Activated T-helper 2 cell treated with anti-CD3 and anti-CD28 coated beads, Interferon-gamma antibody, Interleukin-2, Interleukin-4, amounts not matched to agents 10 μg/mL and 5 μg/mL and 100 μg/mL, durations not matched to agents 14 hours and 24 hours and 36 hours (primary cell): ENCODE measurements around the gene FAM149A. TPM values are rescaled to one million over a fixed set of nuclear protein-coding genes. Genes with fewer than 3 reads are reported as not detected.

Experiments used
- DNase-seq: peaks from one replicate; pipeline ENCODE4 v3.0.0; 2021; ENCODE audit warnings: low spot score
- H3K27ac Mint-ChIP-seq: one replicate; pipeline ENCODE4 v1.8.0; 2021; ENCODE audit warnings: mixed read lengths
- H3K27me3 Mint-ChIP-seq: one replicate; pipeline ENCODE4 v1.8.0; 2021; ENCODE audit warnings: low read depth, mixed read lengths
- H3K36me3 Mint-ChIP-seq: one replicate; pipeline ENCODE4 v1.8.0; 2021; ENCODE audit warnings: low read depth, mixed read lengths
- H3K4me1 Mint-ChIP-seq: one replicate; pipeline ENCODE4 v1.8.0; 2021; ENCODE audit warnings: low read depth, mixed read lengths
- H3K4me3 Mint-ChIP-seq: one replicate; pipeline ENCODE4 v1.8.0; 2021; ENCODE audit warnings: low read depth, mild to moderate bottlenecking, moderate library complexity, mixed read lengths
- H3K9me3 Mint-ChIP-seq: one replicate; pipeline ENCODE4 v1.8.0; 2021; ENCODE audit warnings: mixed read lengths
- intact Hi-C: fragments of 100-400 bp; cut with micrococcal nuclease; formaldehyde crosslinking; loops from one replicate; pipeline ENCODE4 v1.15.1; 2023
- total RNA-seq: library from RNA; stranded (reverse); gene quantifications from 2 replicates; pipeline ENCODE4 v1.2.3, GENCODE V29; 2022

The FAM149A gene
- total RNA-seq, 1 donor from 2014 or later: 0.30 TPM

- no peaks in the 10 kb centered on the region for H3K9me3 Mint-ChIP-seq
- H3K36me3 Mint-ChIP-seq: no peaks in the 10 kb centered on the region
- peaks cover 6% of the 10 kb centered on the region for H3K4me1 Mint-ChIP-seq
- intact Hi-C loops: no loop called here
- DNase-seq: no peak
- H3K27me3 Mint-ChIP-seq: no peaks in the 10 kb centered on the region
- H3K4me3 Mint-ChIP-seq: no peak overlapping the region
- H3K27ac Mint-ChIP-seq: no peak overlapping the region
Measured at GRCh38 chr4:186169945-186170802, 65.7 kb downstream of the FAM149A start.

GRCh38 chr4:186170966-186171365 lies 66.5 kb downstream of the FAM149A start:
- no peaks in the 10 kb centered on the region for H3K36me3 Mint-ChIP-seq
- intact Hi-C loops: no loop called here
- H3K27ac Mint-ChIP-seq: no peak overlapping the region
- DNase-seq: no peak
- H3K9me3 Mint-ChIP-seq: no peaks in the 10 kb centered on the region
- H3K4me3 Mint-ChIP-seq: no peak overlapping the region
- H3K27me3 Mint-ChIP-seq: no peaks in the 10 kb centered on the region
- H3K4me1 Mint-ChIP-seq: peaks cover 6% of the 10 kb centered on the region

GRCh38 chr4:186172546-186172945 lies 68.0 kb downstream of the FAM149A start:
- intact Hi-C loops: no loop called here
- H3K36me3 Mint-ChIP-seq: no peaks in the 10 kb centered on the region
- no peak for DNase-seq
- H3K27ac Mint-ChIP-seq: no peak overlapping the region
- no peak overlapping the region for H3K4me3 Mint-ChIP-seq
- H3K27me3 Mint-ChIP-seq: peaks cover 5% of the 10 kb centered on the region
- H3K9me3 Mint-ChIP-seq: no peaks in the 10 kb centered on the region
- H3K4me1 Mint-ChIP-seq: no peaks in the 10 kb centered on the region

GRCh38 chr4:186188107-186188506 lies 83.6 kb downstream of the FAM149A start:
- no peak for DNase-seq
- H3K4me3 Mint-ChIP-seq: no peak overlapping the region
- H3K27me3 Mint-ChIP-seq: peaks cover 21% of the 10 kb centered on the region
- no peaks in the 10 kb centered on the region for H3K36me3 Mint-ChIP-seq
- peaks cover 25% of the 10 kb centered on the region for H3K4me1 Mint-ChIP-seq
- intact Hi-C loops: no loop called here
- no peaks in the 10 kb centered on the region for H3K9me3 Mint-ChIP-seq
- H3K27ac Mint-ChIP-seq: no peak overlapping the region

GRCh38 chr4:186189656-186190055 lies 85.2 kb downstream of the FAM149A start:
- Mint-ChIP-seq H3K36me3 (no peaks in the 10 kb centered on the region), H3K27ac (peak overlapping the region; percentile 91), H3K27me3 (peaks cover 7% of the 10 kb centered on the region), H3K4me3 (peak overlapping the region; percentile 88), H3K4me1 (peaks cover 21% of the 10 kb centered on the region), H3K9me3 (no peaks in the 10 kb centered on the region)
- DNase-seq: no peak
- intact Hi-C loops: loop anchor here (2.0 to 5.0 kb wide), 2 partner anchors 45 to 717 kb away; partner anchors contain the start of gene CCDC110

GRCh38 chr4:186190581-186191199 lies 86.2 kb downstream of the FAM149A start:
- Mint-ChIP-seq H3K4me1 (peaks cover 21% of the 10 kb centered on the region), H3K36me3 (peaks cover 5% of the 10 kb centered on the region), H3K27me3 (peaks cover 2% of the 10 kb centered on the region), H3K4me3 (peak overlapping the region; percentile 88), H3K9me3 (no peaks in the 10 kb centered on the region), H3K27ac (peak overlapping the region; percentile 91)
- intact Hi-C loops: loop anchor here (2.0 to 5.0 kb wide), 2 partner anchors 46 to 718 kb away; partner anchors contain the start of gene CCDC110
- DNase-seq: no peak

- peaks cover 21% of the 10 kb centered on the region for H3K4me1 Mint-ChIP-seq
- intact Hi-C loops: loop anchor here (2.0 to 5.0 kb wide), 2 partner anchors 47 to 719 kb away; partner anchors contain the start of gene CCDC110
- H3K36me3 Mint-ChIP-seq: peaks cover 11% of the 10 kb centered on the region
- peak within 1 kb of the TSS; percentile 91 for H3K27ac Mint-ChIP-seq
- H3K27me3 Mint-ChIP-seq: peaks cover 1% of the 10 kb centered on the region
- peak; percentile 90 for DNase-seq
- peak within 1 kb of the TSS; percentile 93 for H3K4me3 Mint-ChIP-seq
- no peaks in the 10 kb centered on the region for H3K9me3 Mint-ChIP-seq
Measured at GRCh38 chr4:186191200-186192065, 86.9 kb downstream of the FAM149A start, which contains the start of gene CYP4V2. Gene CYP4V2 (plus strand): TSS chr4:186191567. CDS start chr4:186191824, 257 bp downstream.

GRCh38 chr4:186192066-186192612 lies 87.6 kb downstream of the FAM149A start:
- Mint-ChIP-seq H3K27me3 (no peaks in the 10 kb centered on the region), H3K4me1 (peaks cover 21% of the 10 kb centered on the region), H3K4me3 (peak overlapping the region; percentile 93), H3K9me3 (no peaks in the 10 kb centered on the region), H3K27ac (peak overlapping the region; percentile 78), H3K36me3 (peaks cover 15% of the 10 kb centered on the region)
- intact Hi-C loops: loop anchor here (5.0 kb wide), 1 partner anchor 720 kb away; the partner anchor contains the start of gene CCDC110
- DNase-seq: no peak

GRCh38 chr4:186193851-186194250 lies 89.3 kb downstream of the FAM149A start:
- H3K4me1 Mint-ChIP-seq: peaks cover 21% of the 10 kb centered on the region

GRCh38 chr4:186196063-186196462 lies 91.6 kb downstream of the FAM149A start:
- no peak overlapping the region for H3K4me3 Mint-ChIP-seq

More at GRCh38 chr4:186193851-186194250, 89.3 kb downstream of the FAM149A start:
- Mint-ChIP-seq H3K9me3 (no peaks in the 10 kb centered on the region), H3K27me3 (no peaks in the 10 kb centered on the region), H3K27ac (no peak overlapping the region), H3K4me3 (peak overlapping the region; percentile 7), H3K36me3 (peaks cover 18% of the 10 kb centered on the region)
- no peak for DNase-seq
- intact Hi-C loops: loop anchor here (5.0 kb wide), 1 partner anchor 722 kb away; the partner anchor contains the start of gene CCDC110

GRCh38 chr4:186200516-186200915 lies 96.0 kb downstream of the FAM149A start:
- no peaks in the 10 kb centered on the region for H3K27me3 Mint-ChIP-seq
- no peak for DNase-seq
- no peak overlapping the region for H3K27ac Mint-ChIP-seq
- no peaks in the 10 kb centered on the region for H3K9me3 Mint-ChIP-seq
- H3K36me3 Mint-ChIP-seq: peaks cover 14% of the 10 kb centered on the region
- H3K4me1 Mint-ChIP-seq: peaks cover 6% of the 10 kb centered on the region
- H3K4me3 Mint-ChIP-seq: no peak overlapping the region
- intact Hi-C loops: no loop called here

More at GRCh38 chr4:186196063-186196462, 91.6 kb downstream of the FAM149A start:
- DNase-seq: no peak
- H3K27ac Mint-ChIP-seq: no peak overlapping the region
- no peaks in the 10 kb centered on the region for H3K27me3 Mint-ChIP-seq
- no peaks in the 10 kb centered on the region for H3K9me3 Mint-ChIP-seq
- H3K4me1 Mint-ChIP-seq: peaks cover 6% of the 10 kb centered on the region
- intact Hi-C loops: no loop called here
- H3K36me3 Mint-ChIP-seq: peaks cover 18% of the 10 kb centered on the region

GRCh38 chr4:186201010-186201409 lies 96.5 kb downstream of the FAM149A start:
- no peaks in the 10 kb centered on the region for H3K27me3 Mint-ChIP-seq
- H3K9me3 Mint-ChIP-seq: no peaks in the 10 kb centered on the region
- no peak for DNase-seq
- H3K4me3 Mint-ChIP-seq: no peak overlapping the region
- H3K27ac Mint-ChIP-seq: no peak overlapping the region
- H3K4me1 Mint-ChIP-seq: peaks cover 6% of the 10 kb centered on the region
- peaks cover 11% of the 10 kb centered on the region for H3K36me3 Mint-ChIP-seq
- intact Hi-C loops: no loop called here
